ENCODE measurements around the gene DYNC1H1.

DNA sequence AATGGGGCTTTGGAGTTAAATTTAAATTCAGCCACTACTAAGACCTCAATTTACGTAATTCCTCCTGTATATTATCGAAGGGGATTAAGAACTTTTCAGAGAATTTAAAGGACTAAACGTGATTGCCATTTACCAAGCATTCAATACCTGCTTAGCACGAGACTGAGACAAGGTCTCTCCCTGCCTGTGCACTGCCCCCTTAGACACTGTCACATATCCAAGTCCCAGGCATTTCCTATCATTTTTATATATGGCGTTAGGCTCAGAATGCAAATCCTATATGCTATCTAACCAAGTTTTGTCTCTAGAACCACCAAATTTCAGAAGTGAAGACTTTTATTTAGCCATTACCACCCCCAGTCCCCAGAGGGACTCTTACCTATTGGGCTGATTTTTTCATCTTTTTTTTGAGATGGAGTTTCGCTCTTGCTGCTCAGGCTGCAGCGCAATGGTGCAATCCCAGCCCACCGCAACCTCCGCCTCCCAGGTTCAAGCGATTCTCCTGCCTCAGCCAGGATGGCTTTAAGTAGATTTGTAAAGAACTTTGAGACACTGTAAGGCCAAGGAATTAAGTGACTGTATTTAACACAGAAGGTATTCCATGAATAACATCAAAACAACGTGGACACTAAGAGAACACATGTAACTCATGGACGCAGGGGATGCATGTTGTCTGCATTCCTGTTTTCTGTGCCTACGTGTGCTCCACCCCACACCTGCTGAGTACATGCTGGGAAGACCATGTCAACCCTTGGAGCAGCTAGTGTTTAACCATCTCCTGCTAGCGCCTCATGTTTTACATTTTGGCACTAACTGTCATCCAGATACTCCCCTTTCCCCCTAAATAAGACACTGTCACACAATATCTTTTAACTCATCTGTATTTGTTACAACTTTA lies 116.1 kb downstream of the DYNC1H1 start:
- TF ChIP-seq, protein P1, sequence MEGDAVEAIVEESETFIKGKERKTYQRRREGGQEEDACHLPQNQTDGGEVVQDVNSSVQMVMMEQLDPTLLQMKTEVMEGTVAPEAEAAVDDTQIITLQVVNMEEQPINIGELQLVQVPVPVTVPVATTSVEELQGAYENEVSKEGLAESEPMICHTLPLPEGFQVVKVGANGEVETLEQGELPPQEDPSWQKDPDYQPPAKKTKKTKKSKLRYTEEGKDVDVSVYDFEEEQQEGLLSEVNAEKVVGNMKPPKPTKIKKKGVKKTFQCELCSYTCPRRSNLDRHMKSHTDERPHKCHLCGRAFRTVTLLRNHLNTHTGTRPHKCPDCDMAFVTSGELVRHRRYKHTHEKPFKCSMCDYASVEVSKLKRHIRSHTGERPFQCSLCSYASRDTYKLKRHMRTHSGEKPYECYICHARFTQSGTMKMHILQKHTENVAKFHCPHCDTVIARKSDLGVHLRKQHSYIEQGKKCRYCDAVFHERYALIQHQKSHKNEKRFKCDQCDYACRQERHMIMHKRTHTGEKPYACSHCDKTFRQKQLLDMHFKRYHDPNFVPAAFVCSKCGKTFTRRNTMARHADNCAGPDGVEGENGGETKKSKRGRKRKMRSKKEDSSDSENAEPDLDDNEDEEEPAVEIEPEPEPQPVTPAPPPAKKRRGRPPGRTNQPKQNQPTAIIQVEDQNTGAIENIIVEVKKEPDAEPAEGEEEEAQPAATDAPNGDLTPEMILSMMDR (IDR thresholded peaks at IDR 0.05) = no peak
- TF ChIP-seq EZH2phosphoT487 (IDR thresholded peaks at IDR 0.05) (no peak), EZH2 (IDR thresholded peaks at IDR 0.05) (no peak)
